Endothelial cell of umbilical vein (primary cell): ENCODE measurements around the gene SLC26A6. TPM values are rescaled to one million over a fixed set of nuclear protein-coding genes. Genes with fewer than 3 reads are reported as not detected.

Experiments
- BruUV-seq: library from RNA; stranded (reverse); fragments of 400-500 nt; replicated peaks from 2 replicates; lab custom pipeline; 2021; lab: Mats Ljungman, UMichigan
- CTCF ChIA-PET: fragments of 300-600, 350-600 bp; sonication (Branson Sonifier 250); formaldehyde crosslinking; loops from one replicate; lab custom pipeline; 2021; ENCODE audit warnings: antibody characterized with exemption, inconsistent platforms; lab: Charles Lee
- POLR2A ChIA-PET: fragments of 300-600, 350-600 bp; sonication (Branson Sonifier 250); formaldehyde crosslinking; loops from one replicate; lab custom pipeline; 2021; ENCODE audit warnings: antibody characterized with exemption, inconsistent platforms; lab: Charles Lee
- DNase-seq: peaks from one replicate; pipeline ENCODE4 v3.0.0-alpha.2; 2011; ENCODE audit warnings: low read depth, low spot score
- FAIRE-seq: peaks from 2 replicates; lab custom pipeline; 2011; peaks lifted over from hg19 to GRCh38; lab: Jason Lieb, UNC
- H2AFZ ChIP-seq: 2 replicates; pipeline ENCODE4 v1.6.0; 2012; ENCODE audit warnings: low read depth, low read length, control low read depth, inconsistent platforms
- H3K27ac ChIP-seq: 2 replicates; pipeline ENCODE4 v1.5.1; 2011; ENCODE audit warnings: low read depth, mild to moderate bottlenecking, control low read depth, low read length, moderate library complexity; ENCODE audit not compliant: insufficient read depth
- H3K27me3 ChIP-seq, 2 experiments: 2 replicates each; pipeline versions ENCODE4 v1.6.0 to v1.6.1; 2011; ENCODE audit warnings: low read length in 2 of 2, mixed read lengths in 1 of 2; ENCODE audit not compliant: control insufficient read depth in 2 of 2, insufficient read depth in 2 of 2
- H3K36me3 ChIP-seq, 2 experiments: 2 replicates in 1 of 2; 3 replicates in 1 of 2; pipeline ENCODE4 v1.5.1; 2011; ENCODE audit warnings: low read length in 2 of 2, mild to moderate bottlenecking in 1 of 2, moderate library complexity in 1 of 2; ENCODE audit not compliant: control insufficient read depth in 2 of 2, insufficient read depth in 2 of 2; ENCODE audit errors: extremely low read depth in 1 of 2
- H3K4me1 ChIP-seq: 3 replicates; pipeline ENCODE4 v1.5.1; 2011; ENCODE audit warnings: mild to moderate bottlenecking, low read length; ENCODE audit not compliant: control insufficient read depth, insufficient read depth; ENCODE audit errors: extremely low read depth
- H3K4me2 ChIP-seq: 2 replicates; pipeline ENCODE4 v1.6.1; 2011; ENCODE audit warnings: low read length, control low read depth, mixed read lengths; ENCODE audit not compliant: insufficient read depth
- H3K4me3 ChIP-seq, 3 experiments: fragments of 200-600 bp in 1 of 3; sonication (generic), shearing (Covaris generic) in 1 of 3; replicated peaks in 1 of 3; 2 replicates each; pipeline ENCODE4 v1.5.1; 2011 to 2016; ENCODE audit warnings: control low read depth in 3 of 3, low read length in 3 of 3, mild to moderate bottlenecking in 2 of 3, inconsistent platforms in 1 of 3, low read depth in 1 of 3, moderate library complexity in 1 of 3; ENCODE audit not compliant: insufficient read depth in 1 of 3
- H3K79me2 ChIP-seq: 2 replicates; pipeline ENCODE4 v1.6.0; 2012; ENCODE audit warnings: low read length, inconsistent platforms; ENCODE audit not compliant: control insufficient read depth, insufficient read depth
- H3K9ac ChIP-seq: replicated peaks from 2 replicates; pipeline ENCODE3; 2011; ENCODE audit warnings: low read length, control low read depth; ENCODE audit not compliant: insufficient read depth; ENCODE audit errors: extremely low read depth
- H3K9me1 ChIP-seq: replicated peaks from 3 replicates; pipeline ENCODE4 v1.6.0; 2011; ENCODE audit warnings: mild to moderate bottlenecking, low read length; ENCODE audit not compliant: control insufficient read depth, insufficient read depth; ENCODE audit errors: extremely low read depth
- H3K9me3 ChIP-seq: replicated peaks from 2 replicates; pipeline ENCODE4 v1.5.1; 2012; ENCODE audit warnings: low read length, inconsistent platforms; ENCODE audit not compliant: control insufficient read depth, insufficient read depth
- H4K20me1 ChIP-seq: replicated peaks from 2 replicates; pipeline ENCODE3; 2011; ENCODE audit warnings: mild to moderate bottlenecking, low read length; ENCODE audit not compliant: control insufficient read depth, insufficient read depth; ENCODE audit errors: extremely low read depth
- CTCF ChIP-seq, 2 donors: IDR thresholded peaks; 1 replicate in 1 of 2; 2 replicates in 1 of 2; pipeline ENCODE4 v1.5.1; 2011; ENCODE audit warnings: low read length in 2 of 2, mild to moderate bottlenecking in 2 of 2, moderate library complexity in 2 of 2, control low read depth in 1 of 2, inconsistent platforms in 1 of 2, low read depth in 1 of 2; ENCODE audit not compliant: insufficient read depth in 1 of 2; ENCODE audit errors: extremely low read depth in 1 of 2
- EZH2 ChIP-seq: IDR thresholded peaks from 2 replicates; pipeline ENCODE4 v1.6.1; 2012; ENCODE audit warnings: borderline replicate concordance, low read depth, mild to moderate bottlenecking, moderate library complexity, low read length, inconsistent platforms; ENCODE audit not compliant: severe bottlenecking
- FOS ChIP-seq: IDR thresholded peaks from 2 replicates; pipeline ENCODE4 v1.6.1; 2011; ENCODE audit warnings: mild to moderate bottlenecking, low read length, moderate library complexity, borderline replicate concordance; ENCODE audit not compliant: insufficient read depth
- GATA2 ChIP-seq: IDR thresholded peaks from 2 replicates; pipeline ENCODE4 v1.7.0; 2011; ENCODE audit warnings: low read depth, mild to moderate bottlenecking, moderate library complexity, mixed read lengths, low read length; ENCODE audit not compliant: insufficient read length, insufficient read depth
- JUN ChIP-seq: IDR thresholded peaks from 2 replicates; pipeline ENCODE4 v1.6.1; 2011; ENCODE audit warnings: borderline replicate concordance, low read depth; ENCODE audit not compliant: insufficient read length, insufficient read depth
- MAX ChIP-seq: IDR thresholded peaks from 2 replicates; pipeline ENCODE4 v1.6.1; 2011; ENCODE audit not compliant: insufficient read depth, insufficient read length
- MYC ChIP-seq: IDR thresholded peaks from one replicate; pipeline ENCODE4 v1.6.1; 2011; ENCODE audit warnings: mild to moderate bottlenecking, low read depth, low read length
- POLR2AphosphoS5 ChIP-seq: IDR thresholded peaks from 2 replicates; pipeline ENCODE4 v1.6.1; 2012; ENCODE audit warnings: low read depth, mild to moderate bottlenecking, control low read depth, low read length, moderate library complexity; ENCODE audit not compliant: insufficient read depth
- dilution Hi-C: fragments of 300-500 bp; cut with MboI; formaldehyde crosslinking; loops from one replicate; pipeline ENCODE4 v1.15.0; 2019; ENCODE audit warnings: low sequenced_read_pairs; ENCODE audit not compliant: extremely low pct_ligation_motif_present
- intact Hi-C: fragments of 100-400 bp; cut with micrococcal nuclease; formaldehyde crosslinking; loops from one replicate; pipeline ENCODE4 v1.10.0; 2022
- polyA plus RNA-seq, 4 experiments: library from polyadenylated mRNA; depleted of rRNA in 3 of 4; stranded (reverse) in 3 of 4; unstranded in 1 of 4; fragments of >200 nt; gene quantifications; 2 replicates each; pipeline versions ENCODE4 v1.2.1 to v1.2.3, GENCODE V29; 2011 to 2012; ENCODE audit warnings: missing spikeins in 1 of 4
- total RNA-seq: library from RNA; stranded (reverse); gene quantifications from 2 replicates; pipeline ENCODE4 v1.2.3, GENCODE V29; 2021

Gene SLC26A6
- total and polyA plus RNA-seq, 2 donors (not counting 3 experiments of a cell fraction or from before 2014, with no cell fraction given): 31.0 to 32.2 TPM

DNA sequence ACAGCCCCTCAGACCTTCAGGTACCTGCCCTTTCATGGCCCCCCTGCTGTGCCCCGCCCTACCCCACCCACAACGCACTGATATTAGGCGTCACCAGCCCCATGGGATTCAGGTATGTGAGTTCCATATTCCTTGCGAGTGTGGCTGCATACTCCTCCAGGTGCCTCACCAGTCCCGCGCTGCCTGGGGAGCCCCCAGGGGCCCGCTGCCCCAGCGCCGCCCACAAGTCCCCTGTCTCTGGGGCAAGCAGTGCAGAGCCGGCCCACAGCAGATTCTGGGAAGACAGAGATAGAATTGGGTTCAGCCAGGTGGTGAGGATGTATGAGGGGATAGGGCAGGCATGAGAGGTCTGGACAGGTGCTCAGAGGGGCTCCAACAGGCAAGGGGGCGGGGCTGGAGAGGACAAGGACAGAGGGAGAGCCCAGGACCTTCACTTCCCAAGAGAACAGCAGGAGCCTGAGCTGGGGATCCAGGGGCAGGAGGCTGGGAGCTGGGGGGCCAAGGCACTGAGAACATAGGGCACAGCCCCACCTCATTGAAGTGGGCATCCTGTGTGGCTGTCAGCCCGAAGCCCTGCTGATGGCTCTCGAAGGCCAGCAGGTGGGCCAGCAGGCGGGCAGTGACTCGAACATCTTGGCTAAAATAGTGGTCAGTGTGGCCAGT is 13.1 kb upstream of the SLC26A6 start:
- FAIRE-seq (no peak), DNase-seq (no peak)
- no peaks in the 10 kb centered on the region for H3K27me3 ChIP-seq
- H3K4me2 ChIP-seq: no peak overlapping the region
- no peaks in the 10 kb centered on the region for H3K4me1 ChIP-seq
- intact Hi-C loops: no loop called here
- CTCF ChIA-PET: interaction anchor here (0.7 to 2.9 kb wide), 4 partner anchors 13 to 318 kb away, joined by 3 to 11 read pairs (median 4); partner anchors contain the start of gene SLC26A6
- POLR2A ChIA-PET: no interaction called here
- BruUV-seq: no TSS peak
- no peaks in the 10 kb centered on the region for H4K20me1 ChIP-seq
- no peaks in the 10 kb centered on the region for H3K79me2 ChIP-seq
- H3K9ac ChIP-seq: no peak overlapping the region
- H3K9me3 ChIP-seq: no peaks in the 10 kb centered on the region
- no peak overlapping the region for H2AFZ ChIP-seq
- H3K36me3 ChIP-seq: no peaks in the 10 kb centered on the region
- dilution Hi-C loops: no loop called here
- H3K27ac ChIP-seq: no peak overlapping the region
- no peak for TF ChIP-seq POLR2AphosphoS5
- no peak for TF ChIP-seq JUN
- no peak for TF ChIP-seq MAX
- no peak for TF ChIP-seq FOS
- no peak for TF ChIP-seq MYC
- no peak for TF ChIP-seq CTCF (IDR thresholded peaks at IDR 0.05; ENCODE audit: extremely low read depth in 1 of 2, insufficient read depth in 1 of 2, low read depth in 1 of 2, low read length in 2 of 2)
- TF ChIP-seq EZH2: no peak
- TF ChIP-seq GATA2: no peak
- no peaks in the 10 kb centered on the region for H3K9me1 ChIP-seq
- no peak overlapping the region for H3K4me3 ChIP-seq
